GM12801 (cell line): ENCODE measurements around the gene ALDH1L1.

Experiments used
- TF ChIP-seq, protein P1 (sequence below): IDR thresholded peaks from one replicate; pipeline ENCODE4 v1.5.1; 2011; ENCODE audit warnings: control low read depth; ENCODE audit not compliant: insufficient read length; ENCODE audit errors: extremely low read depth

The ALDH1L1 gene

DNA sequence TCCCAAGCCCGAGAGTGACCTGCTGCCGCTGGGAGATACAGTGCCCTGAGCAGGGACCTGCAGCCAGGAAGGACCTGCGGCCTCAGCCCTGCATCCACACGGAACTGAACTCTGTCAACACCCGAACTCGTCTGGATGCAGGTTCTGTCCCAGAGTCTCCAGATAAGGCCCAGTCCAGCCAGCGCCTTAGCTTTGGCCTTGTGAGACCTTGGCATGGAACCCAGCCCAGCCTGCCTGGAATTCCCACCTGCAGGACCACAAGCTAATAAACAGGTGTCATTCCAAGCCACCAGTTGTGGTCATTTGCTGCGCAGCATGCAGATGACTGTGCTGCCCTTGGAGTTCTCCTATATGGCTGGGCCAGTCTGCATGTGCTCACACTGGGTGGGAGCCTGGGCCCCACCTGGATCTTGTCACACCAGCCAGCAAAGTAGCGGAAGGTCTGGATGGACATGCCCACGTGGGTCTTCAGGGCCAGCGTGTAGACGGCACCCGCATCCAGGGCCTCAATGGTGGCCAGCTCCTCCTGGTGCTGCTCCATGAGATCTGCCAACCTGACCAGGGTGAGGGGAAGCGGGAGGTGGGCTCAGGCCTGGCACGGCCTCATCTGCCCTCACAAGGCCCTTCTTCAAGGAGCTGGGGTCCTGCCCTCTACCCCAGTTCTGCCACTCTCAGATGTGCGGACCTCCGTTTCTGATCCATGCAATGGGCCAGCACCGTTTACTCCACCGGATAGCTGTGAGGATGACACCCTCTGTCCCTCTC is 49.2 kb downstream of the ALDH1L1 start:
- TF ChIP-seq, protein P1, sequence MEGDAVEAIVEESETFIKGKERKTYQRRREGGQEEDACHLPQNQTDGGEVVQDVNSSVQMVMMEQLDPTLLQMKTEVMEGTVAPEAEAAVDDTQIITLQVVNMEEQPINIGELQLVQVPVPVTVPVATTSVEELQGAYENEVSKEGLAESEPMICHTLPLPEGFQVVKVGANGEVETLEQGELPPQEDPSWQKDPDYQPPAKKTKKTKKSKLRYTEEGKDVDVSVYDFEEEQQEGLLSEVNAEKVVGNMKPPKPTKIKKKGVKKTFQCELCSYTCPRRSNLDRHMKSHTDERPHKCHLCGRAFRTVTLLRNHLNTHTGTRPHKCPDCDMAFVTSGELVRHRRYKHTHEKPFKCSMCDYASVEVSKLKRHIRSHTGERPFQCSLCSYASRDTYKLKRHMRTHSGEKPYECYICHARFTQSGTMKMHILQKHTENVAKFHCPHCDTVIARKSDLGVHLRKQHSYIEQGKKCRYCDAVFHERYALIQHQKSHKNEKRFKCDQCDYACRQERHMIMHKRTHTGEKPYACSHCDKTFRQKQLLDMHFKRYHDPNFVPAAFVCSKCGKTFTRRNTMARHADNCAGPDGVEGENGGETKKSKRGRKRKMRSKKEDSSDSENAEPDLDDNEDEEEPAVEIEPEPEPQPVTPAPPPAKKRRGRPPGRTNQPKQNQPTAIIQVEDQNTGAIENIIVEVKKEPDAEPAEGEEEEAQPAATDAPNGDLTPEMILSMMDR, result no peak

DNA sequence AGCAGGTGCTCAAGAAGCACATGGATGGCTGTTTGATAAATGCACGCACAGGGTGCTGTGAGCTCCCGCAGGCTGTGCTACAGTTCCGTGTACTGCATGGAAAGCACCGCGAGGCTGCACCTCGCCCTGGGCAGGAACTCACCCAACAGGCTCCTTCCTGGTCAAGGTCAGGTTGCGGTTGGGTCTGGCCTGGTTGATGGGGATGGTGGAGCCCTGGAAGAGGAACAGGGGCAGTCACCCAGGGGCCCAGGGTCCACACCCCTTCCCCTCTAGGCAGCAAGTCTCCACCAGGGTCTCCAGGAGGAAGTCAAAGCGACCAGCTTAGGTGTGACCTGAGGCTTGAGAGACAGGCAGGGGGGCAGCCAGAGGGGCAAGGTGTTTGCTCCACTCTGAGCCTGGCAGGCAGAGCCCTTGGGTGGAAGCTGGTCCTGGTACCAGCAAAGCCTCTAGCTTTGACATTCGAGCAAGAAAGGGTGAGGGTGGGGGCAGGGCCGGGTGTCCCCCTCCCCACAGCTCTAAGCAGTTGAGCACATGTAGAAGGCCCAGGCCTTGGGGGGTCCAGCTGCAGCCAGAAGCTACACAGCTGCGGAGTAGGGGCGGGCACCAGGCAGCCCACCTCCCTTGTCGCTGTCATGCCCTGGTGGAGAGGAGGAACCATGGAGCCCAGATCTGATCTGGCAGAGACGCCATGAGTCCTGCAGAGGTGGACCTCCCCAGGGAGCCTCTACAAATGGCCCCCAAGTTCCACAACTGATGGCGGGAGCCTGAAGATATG is 50.1 kb downstream of the ALDH1L1 start:
- TF ChIP-seq, protein P1, result no peak

DNA sequence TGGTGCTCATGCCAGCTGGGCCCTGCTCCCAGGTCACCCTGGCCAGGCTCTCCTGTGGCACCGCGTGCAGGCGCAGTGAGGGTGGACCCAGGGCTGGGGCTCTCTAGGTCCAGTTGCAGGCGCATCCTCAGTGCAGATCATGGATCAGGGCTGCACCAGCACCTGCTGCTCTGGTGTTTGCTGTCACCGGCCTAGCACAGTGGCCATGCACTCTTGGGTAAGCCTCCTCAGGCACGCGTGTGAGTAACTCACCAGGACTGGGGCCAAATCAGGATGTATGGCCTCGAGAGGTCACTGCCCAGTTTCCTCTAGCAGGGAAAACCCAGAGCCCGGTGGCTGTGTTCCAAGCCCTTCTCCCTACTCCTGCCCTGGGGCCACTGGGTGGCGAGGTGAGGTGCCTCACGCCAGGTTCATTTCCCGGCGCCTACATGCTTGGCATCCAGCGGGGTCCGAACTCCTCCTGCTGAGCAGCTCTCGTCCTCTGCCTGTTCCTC is 50.9 kb downstream of the ALDH1L1 start:
- TF ChIP-seq, protein P1, result no peak

DNA sequence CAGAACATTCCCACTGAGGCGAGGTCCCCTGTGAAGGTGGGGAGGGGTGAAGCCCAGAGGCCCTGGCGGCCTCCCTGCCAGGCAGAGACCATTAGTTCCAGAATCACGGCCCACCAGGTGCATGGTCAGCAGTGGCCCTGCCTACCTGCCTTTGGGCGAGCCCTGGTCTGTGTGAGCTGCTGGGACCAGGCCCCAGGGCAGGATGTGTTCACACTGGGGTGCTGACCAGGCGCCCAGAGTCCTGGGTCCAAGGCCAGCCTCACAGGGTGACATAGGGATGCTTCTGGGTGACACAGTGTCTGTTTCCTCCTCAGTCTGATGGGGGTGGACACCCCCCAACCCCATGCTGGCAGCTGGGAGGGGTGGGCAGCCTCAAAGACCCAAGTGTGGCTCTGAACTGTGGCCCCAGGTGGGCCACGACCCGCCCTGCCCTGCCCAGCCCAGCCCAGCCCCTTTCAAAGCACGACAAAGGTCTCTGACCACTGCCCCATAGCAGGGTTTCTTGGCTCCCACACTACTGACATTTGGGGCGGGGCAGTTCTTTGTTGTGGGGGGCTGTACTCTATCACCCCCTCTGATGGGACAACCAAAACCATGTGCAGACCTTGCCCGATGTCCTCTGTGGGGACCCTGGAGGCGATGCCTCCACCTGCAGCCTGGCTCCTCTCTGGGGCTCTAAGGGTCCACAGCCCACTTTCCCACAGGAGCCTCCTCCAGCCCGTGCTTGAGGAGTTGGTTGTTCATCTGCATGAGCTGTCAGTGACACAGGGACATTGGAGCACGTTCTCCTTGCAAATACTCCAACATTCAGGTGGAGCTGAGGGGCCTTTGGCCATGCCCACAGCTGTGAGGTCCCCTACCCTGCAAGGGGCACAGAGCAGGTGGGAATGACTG is 51.6 kb downstream of the ALDH1L1 start:
- TF ChIP-seq, protein P1, result no peak

DNA sequence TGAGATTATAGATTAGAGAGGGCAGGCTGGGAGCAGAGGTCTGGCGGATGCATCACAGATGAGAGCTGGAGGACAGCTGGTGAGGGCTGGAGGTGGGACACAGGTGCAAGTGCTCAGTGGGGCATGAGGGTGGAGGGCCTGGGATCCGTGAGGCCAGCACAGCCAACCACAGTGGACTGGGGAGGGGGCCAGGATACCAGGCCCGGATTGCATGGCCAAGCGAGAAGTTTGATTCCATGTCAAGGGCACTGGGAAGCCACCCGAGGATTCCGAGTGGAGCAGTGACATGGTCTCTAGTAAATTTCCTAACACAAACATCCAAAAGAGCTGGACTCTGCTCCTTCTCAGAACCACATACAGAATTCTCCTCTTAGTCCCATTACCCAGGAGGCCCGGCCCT is 52.5 kb downstream of the ALDH1L1 start:
- TF ChIP-seq, protein P1, result no peak

DNA sequence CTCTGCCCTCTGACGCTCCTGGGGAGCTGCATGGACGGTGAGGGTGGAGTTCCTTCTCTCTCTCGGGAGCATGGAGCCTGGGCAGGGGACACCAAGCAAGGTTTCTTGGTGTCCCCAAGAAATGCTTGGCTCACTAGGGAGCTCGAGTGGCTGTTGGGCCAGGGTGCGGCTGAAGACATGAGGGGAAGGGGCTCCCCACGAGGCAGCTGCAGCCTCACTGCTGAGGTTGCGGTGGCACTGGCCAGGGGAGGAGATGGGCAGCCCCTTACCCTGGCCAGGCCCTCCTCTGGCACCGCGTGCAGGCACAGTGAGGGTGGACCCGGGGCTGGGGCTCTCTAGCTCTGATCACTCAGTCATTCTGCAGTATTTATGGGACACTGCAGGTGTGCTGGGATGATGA is 52.9 kb downstream of the ALDH1L1 start:
- TF ChIP-seq, protein P1, result no peak
